ENCODE measurements around the gene MYO9B.
A peak's percentile ranks its signal among the peaks of the same experiment; 100 is the strongest.

MYO9B gene

DNA sequence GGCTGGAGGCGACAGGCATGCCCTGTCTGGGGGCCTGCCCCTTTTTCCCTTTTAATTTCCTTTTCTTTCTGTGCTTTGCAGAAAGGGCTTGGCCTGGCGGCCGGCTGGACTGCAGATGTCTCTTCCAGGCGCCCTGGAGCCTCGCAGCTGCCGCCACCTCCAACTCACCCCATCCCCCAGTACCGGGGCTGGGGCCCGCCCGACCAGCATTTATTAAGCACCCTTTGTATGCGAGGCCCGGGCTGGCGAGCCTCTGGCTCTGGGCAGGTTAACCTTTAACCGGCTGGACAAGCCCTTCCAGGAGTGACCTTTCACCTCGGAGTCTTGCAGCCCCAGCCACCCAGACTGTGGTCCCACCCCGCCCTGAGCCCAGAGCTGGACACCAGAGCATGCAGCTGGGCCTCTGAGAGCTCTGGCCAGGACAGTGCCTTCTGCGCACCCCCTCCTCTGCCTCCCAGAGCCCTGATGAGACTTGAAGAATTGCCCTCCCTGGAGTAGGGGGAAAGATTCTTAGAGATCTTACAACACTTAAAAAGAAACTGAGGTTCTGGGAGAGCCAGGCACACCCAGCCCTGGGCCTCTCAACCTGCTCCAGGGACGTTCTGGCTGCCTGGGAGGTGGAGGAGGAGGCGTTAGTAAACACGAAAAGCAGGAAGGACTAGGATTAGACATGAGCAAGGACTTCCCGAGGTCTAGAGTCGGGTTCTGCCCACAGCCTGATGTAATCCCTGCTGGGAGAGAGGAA, 171.3 kb downstream of the MYO9B start:
- no peak for DNase-seq

DNA sequence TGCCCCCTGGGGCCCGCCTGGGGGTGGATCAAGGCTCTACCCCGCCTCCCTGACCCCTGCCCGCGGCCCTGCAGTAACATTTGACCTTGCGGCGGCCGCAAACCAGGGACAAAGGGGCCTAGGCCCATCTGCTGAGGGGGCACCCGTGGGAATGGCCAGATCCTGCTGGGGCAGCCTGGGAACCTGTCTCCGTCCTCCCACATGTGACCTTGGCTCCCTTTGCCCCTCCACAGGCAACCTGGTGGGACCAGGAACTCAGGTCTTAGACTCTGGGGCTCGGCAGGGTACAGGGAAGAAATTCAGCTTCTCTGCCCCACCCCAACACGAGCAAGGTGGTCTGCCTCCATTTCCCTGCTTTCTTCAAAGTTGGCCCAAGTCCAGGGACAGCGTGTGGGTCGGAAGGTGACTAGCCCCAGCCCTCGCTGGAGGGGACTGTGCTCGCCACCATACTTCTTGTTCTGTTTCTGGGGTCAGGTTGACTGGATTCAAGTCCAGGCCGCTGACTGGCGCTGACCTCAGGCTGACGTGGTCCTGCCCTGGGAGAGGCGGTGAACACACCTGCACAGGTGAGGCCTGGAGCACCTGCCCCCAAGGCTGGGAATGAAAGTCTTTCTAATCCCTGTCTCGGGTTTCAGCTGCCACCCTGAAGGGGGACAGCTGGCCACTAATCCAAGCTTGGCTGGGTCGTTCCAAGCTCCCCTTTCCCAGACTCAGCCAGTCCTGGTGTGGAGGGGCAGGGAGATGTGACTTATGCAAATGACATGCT, 172.6 kb downstream of the MYO9B start:
- DNase-seq = no peak

DNA sequence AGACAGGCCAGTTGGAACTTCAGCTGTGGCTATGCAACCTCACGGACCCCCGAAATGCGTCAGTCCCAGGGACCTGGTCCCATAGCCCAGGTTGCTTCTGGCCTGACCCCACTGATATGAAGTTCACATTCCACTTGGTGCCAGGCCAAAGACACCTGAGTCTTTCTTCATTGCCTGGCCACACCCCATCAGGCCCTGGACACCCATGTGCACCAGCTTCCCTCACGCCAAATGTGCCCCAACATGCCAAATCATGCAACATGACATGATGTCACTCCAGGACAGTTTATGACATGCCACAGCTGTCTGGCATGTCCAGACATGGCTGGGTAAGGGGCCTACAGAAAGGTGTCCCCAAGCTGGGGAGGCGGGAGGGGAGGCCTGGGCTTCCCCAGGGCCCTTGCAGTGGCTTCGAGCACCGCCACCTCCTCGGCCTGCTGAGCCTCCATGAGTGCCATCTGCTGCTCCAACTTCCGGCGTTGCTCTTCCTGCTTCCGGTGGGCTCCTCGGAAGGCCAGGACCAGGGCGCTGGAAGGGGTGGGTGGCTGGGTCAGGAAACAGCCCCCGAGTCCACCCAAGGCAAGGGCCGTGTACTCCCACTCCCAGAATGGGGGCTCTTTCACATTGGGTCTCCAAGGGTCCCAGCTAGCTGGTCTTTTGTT, 174.4 kb downstream of the MYO9B start:
- DNase-seq = no peak

DNA sequence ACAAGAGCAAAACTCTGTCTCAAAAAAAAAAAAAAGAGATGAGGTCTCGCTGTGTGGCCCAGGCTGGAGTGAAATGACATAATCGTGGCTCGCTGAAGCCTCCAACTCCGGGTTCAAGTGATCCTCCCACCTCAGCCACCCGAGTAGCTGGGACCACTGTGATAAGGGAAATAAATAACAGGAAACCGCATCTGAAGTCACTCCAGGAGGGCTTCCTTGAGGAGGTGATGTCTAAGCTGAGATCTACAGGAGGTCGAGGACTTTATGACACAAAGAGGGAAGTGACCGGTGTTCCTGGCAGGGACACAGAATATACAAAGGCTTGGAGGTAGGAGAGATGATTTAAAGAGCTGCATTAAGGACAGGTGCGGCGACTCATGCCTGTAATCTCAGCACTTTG, 179.1 kb downstream of the MYO9B start:
- DNase-seq = no peak

DNA sequence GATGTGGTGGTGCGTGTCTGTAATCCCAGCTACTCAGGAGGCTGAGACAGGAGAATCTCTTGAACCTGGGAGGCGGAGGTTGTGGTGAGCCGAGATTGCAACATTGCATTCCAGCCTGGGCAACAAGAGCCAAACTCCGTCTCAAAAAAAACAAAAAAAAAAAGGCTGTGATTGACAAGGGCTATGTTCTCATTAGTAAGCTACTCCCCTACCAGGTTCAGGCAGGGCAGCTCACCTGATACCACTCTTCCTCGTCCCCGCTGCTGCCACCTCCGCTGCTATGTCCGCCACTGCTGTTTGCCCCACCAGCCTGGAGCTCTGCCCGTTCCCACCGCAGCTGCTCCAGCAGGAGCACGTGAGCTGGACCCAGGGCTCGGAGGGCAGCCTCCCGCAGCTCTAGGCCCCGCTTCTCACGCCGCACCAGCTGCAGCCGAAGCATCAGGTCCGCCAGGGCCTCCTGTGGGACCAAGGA, 179.6 kb downstream of the MYO9B start:
- no peak for DNase-seq

DNA sequence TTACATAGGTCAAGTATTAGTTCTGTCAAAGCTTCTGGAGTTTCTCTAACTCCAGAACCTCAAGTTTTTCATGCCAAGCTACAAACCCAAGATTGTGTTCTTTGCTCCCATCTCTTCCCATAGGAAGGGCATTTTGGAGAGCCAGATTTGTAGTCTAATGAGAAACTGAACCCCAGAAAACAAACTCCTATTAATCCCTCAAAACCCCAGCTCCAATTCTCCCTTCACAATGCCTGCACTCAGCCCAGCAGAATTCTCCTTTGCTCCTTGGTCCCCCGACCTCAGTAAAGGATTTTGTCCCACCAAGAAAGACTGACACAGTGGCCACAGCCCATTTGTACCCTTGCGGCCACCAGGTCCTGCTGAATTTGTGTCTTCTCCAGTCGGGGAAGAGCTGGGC, 180.6 kb downstream of the MYO9B start:
- DNase-seq = no peak

- no peak for DNase-seq
Measured at GRCh38 chr19:17259118-17259780, 183.7 kb downstream of the MYO9B start.

- no peak for DNase-seq
Measured at GRCh38 chr19:17259934-17260333, 184.4 kb downstream of the MYO9B start.

- peak; percentile 92 for DNase-seq
Measured at GRCh38 chr19:17260842-17261325, 185.3 kb downstream of the MYO9B start.

DNA sequence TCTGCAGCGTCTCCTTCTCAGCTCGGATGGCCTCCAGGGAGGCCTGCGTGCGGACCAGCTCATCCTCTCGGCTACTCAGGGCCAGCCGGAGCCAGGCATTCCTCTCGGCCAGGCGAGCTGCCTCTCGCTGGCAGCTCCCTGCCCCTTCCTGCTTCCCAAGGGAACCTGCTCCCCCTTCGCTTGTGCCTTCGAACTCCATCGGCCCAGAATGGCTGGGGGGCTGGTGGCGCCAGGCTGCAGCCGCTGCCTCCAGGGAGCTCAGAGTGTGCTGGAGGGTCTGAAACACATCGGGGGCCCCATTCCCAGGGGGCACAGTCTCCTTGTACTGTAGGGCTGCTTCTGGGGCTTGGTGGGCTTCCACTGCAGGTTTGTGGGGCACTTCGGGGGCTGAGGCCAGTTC, 187.0 kb downstream of the MYO9B start:
- no peak for DNase-seq

Data from stimulated activated CD4-positive, alpha-beta T cell treated with anti-CD3 and anti-CD28 coated beads, Interleukin-1b, Interleukin-23, amount 100 ng/mL, for 48 hours (primary cell).